GM13976 (cell line): ENCODE data around the gene MB21D2.

Experiments
- DNase-seq: peaks from one replicate; pipeline ENCODE4 v3.0.0; 2012; ENCODE audit warnings: low spot score
- in situ Hi-C: fragments of 300-500 bp; cut with MboI; formaldehyde crosslinking; loops from one replicate; pipeline ENCODE4 v1.12.0; 2022; ENCODE audit warnings: low sequenced_read_pairs, mixed read lengths, inconsistent platforms; ENCODE audit not compliant: unreplicated experiment
- TF ChIP-seq, protein P1 (sequence below): IDR thresholded peaks from 2 replicates; pipeline ENCODE4 v1.5.1; 2012; ENCODE audit warnings: borderline replicate concordance, mild to moderate bottlenecking; ENCODE audit not compliant: insufficient read depth; ENCODE audit errors: extremely low read depth, missing control alignments, control extremely low read depth

MB21D2 gene

GRCh38 chr3:192927016-192927415 is 9.4 kb upstream of the MB21D2 start:
- DNase-seq = no peak
- in situ Hi-C loops = no loop called here
- TF ChIP-seq, protein P1, sequence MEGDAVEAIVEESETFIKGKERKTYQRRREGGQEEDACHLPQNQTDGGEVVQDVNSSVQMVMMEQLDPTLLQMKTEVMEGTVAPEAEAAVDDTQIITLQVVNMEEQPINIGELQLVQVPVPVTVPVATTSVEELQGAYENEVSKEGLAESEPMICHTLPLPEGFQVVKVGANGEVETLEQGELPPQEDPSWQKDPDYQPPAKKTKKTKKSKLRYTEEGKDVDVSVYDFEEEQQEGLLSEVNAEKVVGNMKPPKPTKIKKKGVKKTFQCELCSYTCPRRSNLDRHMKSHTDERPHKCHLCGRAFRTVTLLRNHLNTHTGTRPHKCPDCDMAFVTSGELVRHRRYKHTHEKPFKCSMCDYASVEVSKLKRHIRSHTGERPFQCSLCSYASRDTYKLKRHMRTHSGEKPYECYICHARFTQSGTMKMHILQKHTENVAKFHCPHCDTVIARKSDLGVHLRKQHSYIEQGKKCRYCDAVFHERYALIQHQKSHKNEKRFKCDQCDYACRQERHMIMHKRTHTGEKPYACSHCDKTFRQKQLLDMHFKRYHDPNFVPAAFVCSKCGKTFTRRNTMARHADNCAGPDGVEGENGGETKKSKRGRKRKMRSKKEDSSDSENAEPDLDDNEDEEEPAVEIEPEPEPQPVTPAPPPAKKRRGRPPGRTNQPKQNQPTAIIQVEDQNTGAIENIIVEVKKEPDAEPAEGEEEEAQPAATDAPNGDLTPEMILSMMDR = no peak

DNA sequence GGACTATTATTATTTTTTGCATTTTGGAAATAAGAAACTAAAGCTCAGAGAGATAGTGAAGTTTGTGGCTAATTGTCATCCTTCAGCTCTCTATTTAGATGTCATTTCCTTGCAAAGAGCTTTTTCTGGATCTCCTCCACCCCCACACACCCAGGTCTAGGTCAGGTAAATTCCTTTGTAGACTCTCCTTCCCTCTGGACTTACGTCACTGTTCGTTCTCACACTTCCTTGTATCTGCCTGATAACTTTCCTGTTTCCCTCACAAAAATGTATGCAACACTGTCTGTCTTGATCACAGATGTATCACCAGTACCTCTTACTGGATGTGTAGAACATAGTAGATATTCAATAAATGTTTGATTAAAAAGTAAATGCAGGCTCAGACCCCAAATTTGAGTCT is 6.1 kb upstream of the MB21D2 start:
- TF ChIP-seq, protein P1 = no peak
- in situ Hi-C loops = no loop called here
- no peak for DNase-seq

GRCh38 chr3:192921793-192922192 is 4.1 kb upstream of the MB21D2 start:
- in situ Hi-C loops = no loop called here
- DNase-seq = no peak
- TF ChIP-seq, protein P1 = no peak

DNA sequence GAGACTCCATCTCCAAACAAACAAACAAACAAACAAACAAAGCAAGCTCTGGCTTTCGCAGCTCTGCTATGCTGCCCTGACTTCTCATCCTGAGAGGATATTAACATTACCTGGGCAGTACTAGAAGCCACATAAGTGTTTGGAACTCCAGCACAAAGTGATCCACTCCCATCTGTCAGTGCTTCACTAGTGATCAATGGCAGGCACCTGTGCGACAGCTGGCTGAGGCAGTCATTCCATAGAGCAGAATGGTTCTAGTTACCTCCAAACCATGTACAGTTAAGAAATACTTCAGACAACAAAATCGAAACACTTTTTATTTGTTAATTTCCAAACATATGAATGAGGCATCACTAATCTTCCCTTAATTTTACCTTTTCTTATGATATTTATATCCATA is 2.8 kb upstream of the MB21D2 start:
- TF ChIP-seq, protein P1 = no peak
- DNase-seq = no peak
- in situ Hi-C loops = no loop called here

- in situ Hi-C loops = no loop called here
- TF ChIP-seq, protein P1 = no peak
- DNase-seq = no peak
Measured at GRCh38 chr3:192919901-192920300, 2.2 kb upstream of the MB21D2 start.

DNA sequence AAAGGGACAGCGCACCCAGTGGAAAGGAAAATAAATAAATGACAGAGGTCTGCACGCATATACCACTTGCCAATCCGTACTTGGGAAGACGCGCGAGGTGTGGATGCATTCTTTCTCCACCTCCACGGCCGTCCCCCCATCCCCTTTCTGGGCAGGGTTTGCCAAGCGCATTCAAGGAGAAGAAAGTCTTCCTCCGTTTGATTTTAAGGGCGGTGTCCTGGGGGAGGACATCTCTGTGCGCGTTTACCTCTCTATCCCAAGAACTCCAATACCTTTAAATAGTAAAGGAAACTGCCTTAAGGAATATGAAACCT is 576 bp upstream of the MB21D2 start:
- in situ Hi-C loops = no loop called here
- DNase-seq = no peak

More for the DNA sequence above, 576 bp upstream of the MB21D2 start:
- TF ChIP-seq, protein P1 = no peak
